ENCODE measurements around the gene NENF.

- TF ChIP-seq GABPA (IDR thresholded peaks at IDR 0.05 in 1 of 2, conservative IDR thresholded peaks at IDR 0.05 in 1 of 2), result no peak
- TF ChIP-seq CTCF (IDR thresholded peaks at IDR 0.05; ENCODE audit: low read depth, low read length, missing input control), result no peak
- no peak for TF ChIP-seq RAD21 (IDR thresholded peaks at IDR 0.05)
Observed at GRCh38 chr1:212433577-212434462, 1.1 kb downstream of the NENF start.
